Trophoblast cell (in vitro differentiated cells and primary cell): ENCODE data around the gene EYS.

Source experiments
- DNase-seq, 2 donors: peaks; one replicate each; pipeline ENCODE4 v3.0.0-alpha.2; 2016
- H2AFZ ChIP-seq: 2 replicates; pipeline ENCODE4 v1.6.1; 2013; ENCODE audit warnings: low read length, moderate library complexity, mild to moderate bottlenecking; ENCODE audit not compliant: insufficient read depth, poor library complexity
- H2AK5ac ChIP-seq: 2 replicates; pipeline ENCODE4 v1.6.1; 2013; ENCODE audit warnings: mild to moderate bottlenecking, low read length
- H2BK120ac ChIP-seq: 2 replicates; pipeline ENCODE4 v1.6.1; 2013; ENCODE audit warnings: low read length, mild to moderate bottlenecking, moderate library complexity; ENCODE audit not compliant: insufficient read depth, poor library complexity
- H2BK12ac ChIP-seq: 2 replicates; pipeline ENCODE4 v1.6.1; 2013; ENCODE audit warnings: mild to moderate bottlenecking, low read length, moderate library complexity
- H2BK5ac ChIP-seq: 2 replicates; pipeline ENCODE4 v1.6.1; 2013; ENCODE audit warnings: low read length, low read depth, moderate library complexity, mild to moderate bottlenecking; ENCODE audit not compliant: poor library complexity
- H3K14ac ChIP-seq: 2 replicates; pipeline ENCODE4 v1.6.1; 2013; ENCODE audit warnings: mild to moderate bottlenecking, low read length
- H3K18ac ChIP-seq: 2 replicates; pipeline ENCODE4 v1.6.1; 2013; ENCODE audit warnings: mild to moderate bottlenecking, low read length
- H3K23ac ChIP-seq: 2 replicates; pipeline ENCODE4 v1.6.1; 2013; ENCODE audit warnings: low read length
- H3K27ac ChIP-seq: 2 replicates; pipeline ENCODE4 v1.5.1; 2013; ENCODE audit warnings: low read depth, mild to moderate bottlenecking, inconsistent platforms, low read length, moderate library complexity
- H3K27me3 ChIP-seq: 2 replicates; pipeline ENCODE4 v1.6.1; 2013; ENCODE audit warnings: inconsistent platforms, mild to moderate bottlenecking, low read length, moderate library complexity; ENCODE audit not compliant: insufficient read depth
- H3K36me3 ChIP-seq, 2 experiments: 1 replicate in 1 of 2; 2 replicates in 1 of 2; pipeline ENCODE4 v1.6.1; 2013; ENCODE audit warnings: low read length in 2 of 2, mild to moderate bottlenecking in 2 of 2, moderate library complexity in 1 of 2; ENCODE audit not compliant: insufficient read depth in 2 of 2, control insufficient read depth in 1 of 2
- H3K4ac ChIP-seq: 2 replicates; pipeline ENCODE4 v1.6.1; 2013; ENCODE audit warnings: low read depth, mild to moderate bottlenecking, low read length, moderate library complexity
- H3K4me1 ChIP-seq, 2 experiments: 1 replicate in 1 of 2; 2 replicates in 1 of 2; pipeline ENCODE4 v1.6.1; 2013; ENCODE audit warnings: low read length in 2 of 2, mild to moderate bottlenecking in 2 of 2, moderate library complexity in 1 of 2; ENCODE audit not compliant: insufficient read depth in 2 of 2, control insufficient read depth in 1 of 2
- H3K4me2 ChIP-seq: 2 replicates; pipeline ENCODE4 v1.6.1; 2013; ENCODE audit warnings: inconsistent platforms, mild to moderate bottlenecking, low read length, moderate library complexity
- H3K4me3 ChIP-seq: 2 replicates; pipeline ENCODE4 v1.5.1; 2013; ENCODE audit warnings: mild to moderate bottlenecking, low read depth, low read length, inconsistent platforms
- H3K79me1 ChIP-seq: one replicate; pipeline ENCODE4 v1.6.1; 2013; ENCODE audit warnings: low read length
- H3K79me2 ChIP-seq: 2 replicates; pipeline ENCODE4 v1.6.1; 2013; ENCODE audit warnings: low read length, mild to moderate bottlenecking; ENCODE audit not compliant: control insufficient read depth, insufficient read depth, poor library complexity
- H3K9ac ChIP-seq: 2 replicates; pipeline ENCODE4 v1.6.1; 2013; ENCODE audit warnings: mild to moderate bottlenecking, low read length
- H3K9me3 ChIP-seq: 2 replicates; pipeline ENCODE4 v1.6.1; 2013; ENCODE audit warnings: low read depth, mild to moderate bottlenecking, control low read depth, inconsistent platforms, low read length; ENCODE audit not compliant: insufficient read depth
- H4K12ac ChIP-seq: 2 replicates; pipeline ENCODE4 v1.6.1; 2013; ENCODE audit warnings: low read depth, mild to moderate bottlenecking, low read length, moderate library complexity
- H4K8ac ChIP-seq: 2 replicates; pipeline ENCODE4 v1.6.1; 2013; ENCODE audit warnings: low read depth, mild to moderate bottlenecking, low read length, moderate library complexity
- H4K91ac ChIP-seq: one replicate; pipeline ENCODE4 v1.6.1; 2013; ENCODE audit warnings: low read depth, mild to moderate bottlenecking, low read length, moderate library complexity
- WGBS: extraction: QIAGEN DNeasy Blood & Tissue Kit; methylation state at CpG from one replicate; pipeline ENCODE4 v1.1.7; 2013; ENCODE audit warnings: missing lambda C conversion rate; ENCODE audit not compliant: insufficient read length, insufficient coverage; ENCODE audit errors: extremely low coverage; 5-methylcytosine and 5-hydroxymethylcytosine counted together

Gene EYS

DNA sequence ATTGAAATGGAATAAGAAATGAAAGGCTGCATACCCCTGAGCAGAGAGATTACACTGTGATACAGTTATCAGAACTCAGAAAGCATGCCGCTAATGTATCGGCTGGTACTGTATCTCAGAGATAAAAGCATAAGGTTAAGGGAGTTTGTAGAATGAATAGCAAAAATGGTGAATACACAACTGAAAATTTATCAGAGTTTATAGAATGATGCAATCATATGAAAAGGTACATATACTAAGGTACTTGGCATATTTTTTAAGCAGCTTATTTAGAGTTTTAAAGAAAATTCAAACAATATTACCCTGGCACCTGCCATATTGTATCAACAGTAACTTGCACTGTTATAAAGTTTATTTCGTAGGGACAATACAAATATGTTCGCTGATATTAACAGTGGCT, 1707.4 kb downstream of the EYS start:
- Histone ChIP-seq H3K18ac (no peak overlapping the region), H3K9ac (no peak overlapping the region), H3K9me3 (no peaks in the 10 kb centered on the region), H3K14ac (no peak overlapping the region), H3K27ac (no peak overlapping the region), H3K79me2 (no peaks in the 10 kb centered on the region), H2BK120ac (no peak overlapping the region), H2BK12ac (no peak overlapping the region), H3K23ac (no peak overlapping the region), H3K4me3 (no peak overlapping the region), H4K8ac (no peak overlapping the region), H3K79me1 (no peaks in the 10 kb centered on the region), H2AFZ (no peak overlapping the region), H3K4ac (no peak overlapping the region), H3K36me3 (no peaks in the 10 kb centered on the region), H3K4me2 (no peak overlapping the region), H4K91ac (no peak overlapping the region), H2BK5ac (no peak overlapping the region), H4K12ac (no peak overlapping the region), H3K4me1 (no peaks in the 10 kb centered on the region), H2AK5ac (no peak overlapping the region), H3K27me3 (no peaks in the 10 kb centered on the region)
- WGBS, result no CpG with 5 or more reads among the region's 4 CpGs
- DNase-seq, result no peak

DNA sequence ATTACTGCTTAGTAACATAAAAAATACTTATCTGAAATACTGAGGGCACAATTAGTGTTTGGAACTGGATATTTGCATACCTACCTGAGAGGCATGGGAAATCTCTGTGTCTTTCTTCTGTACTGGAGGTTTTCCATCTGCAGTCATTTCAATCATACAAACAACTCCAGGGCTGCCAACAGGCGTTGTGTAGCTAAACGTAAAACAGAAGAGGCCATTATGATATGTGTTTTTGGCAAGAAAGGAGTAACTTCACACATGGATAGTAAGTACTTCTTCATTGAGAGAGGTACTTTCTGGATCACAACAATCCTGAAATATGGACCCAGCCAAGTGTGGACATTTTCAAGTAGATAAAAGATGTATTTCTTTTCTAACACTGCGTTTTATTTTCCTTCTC, 1708.0 kb downstream of the EYS start:
- no peak overlapping the region for H3K23ac ChIP-seq
- no peak overlapping the region for H2BK5ac ChIP-seq

DNA sequence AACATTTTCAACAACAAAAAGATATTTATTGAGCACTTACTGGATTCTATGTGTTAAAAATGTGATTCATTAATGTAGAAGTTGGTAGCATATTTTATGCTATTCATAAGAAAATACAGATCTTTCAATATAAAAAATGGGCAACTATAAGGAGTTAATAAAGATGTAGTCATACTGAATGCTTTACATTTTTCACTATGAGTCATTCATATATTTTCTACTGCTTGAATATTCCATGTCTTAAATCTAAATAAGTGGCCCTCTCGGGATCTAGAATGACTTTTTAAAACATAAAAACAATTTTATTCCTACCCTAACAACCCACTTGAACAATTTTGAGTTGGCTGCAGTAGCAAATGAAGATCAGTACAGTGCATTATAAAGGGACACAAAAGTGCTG, 1709.3 kb downstream of the EYS start:
- no peak overlapping the region for H2BK120ac ChIP-seq
- H3K27me3 ChIP-seq, result no peaks in the 10 kb centered on the region
- no peak overlapping the region for H2BK12ac ChIP-seq
- H2BK5ac ChIP-seq, result no peak overlapping the region
- no peak overlapping the region for H3K14ac ChIP-seq
- no peak overlapping the region for H3K27ac ChIP-seq
- H3K4ac ChIP-seq, result no peak overlapping the region
- H3K79me2 ChIP-seq, result no peaks in the 10 kb centered on the region
- H3K9me3 ChIP-seq, result no peaks in the 10 kb centered on the region
- no peak overlapping the region for H4K12ac ChIP-seq
- H3K36me3 ChIP-seq, result no peaks in the 10 kb centered on the region
- H3K4me1 ChIP-seq, result no peaks in the 10 kb centered on the region
- H2AK5ac ChIP-seq, result no peak overlapping the region
- H3K23ac ChIP-seq, result no peak overlapping the region
- no peak overlapping the region for H3K9ac ChIP-seq
- no peak for DNase-seq
- H4K8ac ChIP-seq, result no peak overlapping the region
- no peaks in the 10 kb centered on the region for H3K79me1 ChIP-seq
- no CpG with 5 or more reads among the region's 1 CpG for WGBS
- H4K91ac ChIP-seq, result no peak overlapping the region
- H3K4me2 ChIP-seq, result no peak overlapping the region
- no peak overlapping the region for H3K4me3 ChIP-seq
- H3K18ac ChIP-seq, result no peak overlapping the region
- H2AFZ ChIP-seq, result no peak overlapping the region

More for the DNA sequence above, 1708.0 kb downstream of the EYS start:
- Histone ChIP-seq H3K4me3 (no peak overlapping the region), H4K91ac (no peak overlapping the region), H2BK120ac (no peak overlapping the region), H3K36me3 (no peaks in the 10 kb centered on the region), H3K27ac (no peak overlapping the region), H3K27me3 (no peaks in the 10 kb centered on the region), H3K79me2 (no peaks in the 10 kb centered on the region), H2AK5ac (no peak overlapping the region), H2BK12ac (no peak overlapping the region), H3K14ac (no peak overlapping the region), H3K9ac (no peak overlapping the region), H2AFZ (no peak overlapping the region), H3K4me1 (no peaks in the 10 kb centered on the region), H3K18ac (no peak overlapping the region), H4K12ac (no peak overlapping the region), H3K4ac (no peak overlapping the region), H3K9me3 (no peaks in the 10 kb centered on the region), H3K79me1 (no peaks in the 10 kb centered on the region), H3K4me2 (no peak overlapping the region), H4K8ac (no peak overlapping the region)
- DNase-seq, result no peak
- WGBS, result no CpG with 5 or more reads among the region's 3 CpGs

DNA sequence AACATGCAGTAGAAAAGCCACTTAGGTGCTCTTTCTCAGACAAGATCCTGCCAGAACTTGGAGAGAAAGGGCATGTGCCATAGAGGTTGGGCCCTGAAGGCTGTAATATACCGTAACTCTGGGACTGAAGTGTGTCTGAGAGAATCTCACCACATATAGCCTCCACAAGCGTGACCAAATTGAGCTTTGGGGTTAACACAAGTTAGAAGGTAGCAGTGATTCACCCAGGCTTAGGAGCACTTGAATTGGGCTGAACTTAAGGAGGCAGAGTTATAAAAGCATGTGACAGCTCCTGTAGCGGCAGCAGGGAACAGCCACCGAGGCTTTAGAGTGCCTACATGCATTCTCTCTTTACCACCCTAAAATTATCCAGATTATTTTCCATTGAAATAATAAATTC, 1709.8 kb downstream of the EYS start:
- Histone ChIP-seq H3K79me2 (no peaks in the 10 kb centered on the region), H3K4me1 (no peaks in the 10 kb centered on the region), H2AK5ac (no peak overlapping the region), H3K9me3 (no peaks in the 10 kb centered on the region), H2BK12ac (no peak overlapping the region), H3K79me1 (no peaks in the 10 kb centered on the region), H2BK5ac (no peak overlapping the region), H3K23ac (no peak overlapping the region), H3K27ac (no peak overlapping the region), H3K9ac (no peak overlapping the region), H3K36me3 (no peaks in the 10 kb centered on the region), H3K14ac (no peak overlapping the region), H3K4ac (no peak overlapping the region), H4K12ac (no peak overlapping the region), H4K91ac (no peak overlapping the region), H3K4me2 (no peak overlapping the region), H2BK120ac (no peak overlapping the region), H3K18ac (no peak overlapping the region), H3K27me3 (no peaks in the 10 kb centered on the region), H2AFZ (peak overlapping the region; percentile 17), H4K8ac (no peak overlapping the region), H3K4me3 (no peak overlapping the region)
- no peak for DNase-seq
- WGBS, result no CpG with 5 or more reads among the region's 4 CpGs
